Activated CD8-positive, alpha-beta memory T cell treated with anti-CD3 and anti-CD28 coated beads for 4 hours (primary cell): Measurements from ENCODE around the gene PRSS33.

ENCODE experiments used
- DNase-seq, 2 donors: peaks; one replicate each; pipeline ENCODE4 v3.0.0-alpha.2; 2020; ENCODE audit warnings: low read depth in 2 of 2

Gene PRSS33, protein sequence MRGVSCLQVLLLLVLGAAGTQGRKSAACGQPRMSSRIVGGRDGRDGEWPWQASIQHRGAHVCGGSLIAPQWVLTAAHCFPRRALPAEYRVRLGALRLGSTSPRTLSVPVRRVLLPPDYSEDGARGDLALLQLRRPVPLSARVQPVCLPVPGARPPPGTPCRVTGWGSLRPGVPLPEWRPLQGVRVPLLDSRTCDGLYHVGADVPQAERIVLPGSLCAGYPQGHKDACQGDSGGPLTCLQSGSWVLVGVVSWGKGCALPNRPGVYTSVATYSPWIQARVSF

DNA sequence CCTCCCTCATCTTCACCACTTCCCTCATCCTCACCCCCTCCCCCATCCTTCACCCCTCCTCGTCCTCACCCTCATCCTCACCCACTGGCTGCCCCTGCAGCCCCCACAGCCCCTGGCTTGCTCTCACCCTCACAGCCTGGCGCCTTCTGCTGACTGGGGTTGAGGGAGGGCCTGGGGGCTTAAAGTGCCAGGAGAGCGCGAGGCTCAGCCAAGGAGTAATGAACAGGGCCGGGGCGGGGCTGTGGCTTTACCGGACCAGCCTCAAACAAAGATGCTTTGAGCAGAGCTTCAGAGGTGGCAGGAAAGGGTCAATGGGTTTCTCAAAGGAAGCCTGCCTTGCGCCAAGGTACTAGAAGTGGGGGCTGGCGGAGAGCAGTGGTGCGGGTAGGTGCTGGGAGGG is at the start of gene PRSS33:
PRSS33 (minus strand) TSS at position 155 of the 400 bp plus-strand sequence. CDS start 1,013 bp downstream, outside the sequence.
- DNase-seq = no peak

DNA sequence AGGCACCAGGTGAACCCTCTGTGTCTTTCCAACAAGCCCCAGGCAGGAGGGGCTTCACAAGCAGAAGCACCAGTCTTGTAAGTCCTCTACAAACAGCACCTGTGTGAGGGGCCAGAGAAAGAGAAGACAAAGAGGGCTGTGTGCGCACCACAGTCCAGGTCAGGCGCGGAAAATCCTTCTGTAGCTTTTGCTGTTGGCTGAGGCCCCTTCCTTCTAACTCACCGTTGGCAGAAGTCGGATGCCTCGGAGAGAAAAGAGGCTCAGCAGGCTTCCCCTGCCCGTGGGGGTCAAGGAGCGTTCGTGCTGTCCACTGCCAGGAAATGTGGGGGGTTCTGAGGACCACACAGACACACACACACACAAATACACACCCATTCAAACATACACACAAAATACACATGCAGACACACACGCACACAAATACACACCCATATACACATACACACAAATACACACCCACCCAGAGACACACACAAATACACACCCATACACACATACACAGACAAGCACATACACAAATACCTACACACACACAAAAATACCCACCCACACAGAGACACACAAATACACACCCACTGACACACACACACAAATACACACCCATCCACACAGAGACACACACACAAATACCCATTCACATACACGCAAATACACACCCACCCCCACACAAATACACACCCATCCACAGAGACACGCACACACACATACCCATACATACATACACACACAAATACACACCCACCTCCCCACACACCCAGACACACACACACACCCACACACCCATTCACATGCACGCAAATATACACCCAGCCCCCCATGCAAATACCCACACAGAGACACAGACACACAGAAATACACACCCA is 49.5 kb upstream of the PRSS33 start:
- DNase-seq = no peak

- no peak for DNase-seq
These were observed 48.5 kb upstream of the PRSS33 start for GRCh38 chr16:2835638-2836493.

GRCh38 chr16:2834968-2835367 is 47.6 kb upstream of the PRSS33 start:
- DNase-seq = no peak

GRCh38 chr16:2833776-2834175 is 46.4 kb upstream of the PRSS33 start:
- DNase-seq = no peak

- DNase-seq = no peak
These were observed 43.8 kb upstream of the PRSS33 start for GRCh38 chr16:2831203-2831602.

DNA sequence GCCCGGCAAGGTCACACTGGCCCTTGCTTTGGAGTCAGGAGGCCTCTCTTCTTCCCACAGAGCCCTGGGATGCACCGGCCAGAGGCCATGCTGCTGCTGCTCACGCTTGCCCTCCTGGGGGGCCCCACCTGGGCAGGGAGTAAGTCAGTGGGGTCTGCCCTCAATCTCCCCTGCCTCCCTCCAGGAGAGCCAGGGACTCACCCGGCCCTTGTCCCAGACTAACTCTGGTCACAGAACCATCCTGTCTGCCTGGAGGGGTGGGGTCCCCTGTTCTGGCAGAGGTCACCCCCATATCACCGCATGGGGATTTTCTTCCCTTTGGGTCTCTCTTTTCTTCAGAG is 43.0 kb upstream of the PRSS33 start:
- no peak for DNase-seq

- no peak for DNase-seq
These were observed 42.4 kb upstream of the PRSS33 start, which contains the start of gene ZG16B for GRCh38 chr16:2829501-2830354. Gene ZG16B (plus strand): TSS chr16:2830303. CDS start chr16:2830442, 139 bp downstream.

DNA sequence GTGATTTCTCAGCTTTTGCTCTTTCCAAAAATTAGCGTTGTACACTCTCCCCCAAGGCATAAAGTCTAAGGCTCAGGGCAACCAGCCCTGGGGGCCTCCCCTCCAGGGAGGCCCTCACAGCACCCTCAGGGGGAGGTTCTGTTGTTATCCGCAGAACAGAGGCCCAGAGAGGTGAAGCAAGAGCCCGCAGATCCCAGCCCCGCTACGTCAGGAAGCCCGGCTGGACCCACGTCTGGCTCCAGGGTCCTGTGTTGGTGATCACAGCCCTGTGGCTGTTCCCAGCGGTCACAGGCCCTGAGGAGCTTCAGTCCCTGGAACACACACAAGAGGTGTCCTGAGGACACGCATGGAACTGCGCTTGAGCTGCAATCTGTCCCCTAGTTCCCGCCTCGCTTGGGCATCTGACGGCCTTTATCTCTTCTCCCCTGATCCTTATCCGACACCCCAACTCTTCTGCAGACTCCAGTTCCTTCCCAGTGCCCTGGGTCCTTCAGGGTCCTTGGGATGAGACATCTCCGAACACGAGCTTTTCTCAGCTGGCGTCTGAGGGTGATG is 41.6 kb upstream of the PRSS33 start:
- DNase-seq = no peak

GRCh38 chr16:2828521-2828840 is 41.1 kb upstream of the PRSS33 start:
- no peak for DNase-seq

- no peak for DNase-seq
These were observed 40.6 kb upstream of the PRSS33 start for GRCh38 chr16:2827831-2828520.

- no peak for DNase-seq
These were observed 40.0 kb upstream of the PRSS33 start for GRCh38 chr16:2827374-2827791.

DNA sequence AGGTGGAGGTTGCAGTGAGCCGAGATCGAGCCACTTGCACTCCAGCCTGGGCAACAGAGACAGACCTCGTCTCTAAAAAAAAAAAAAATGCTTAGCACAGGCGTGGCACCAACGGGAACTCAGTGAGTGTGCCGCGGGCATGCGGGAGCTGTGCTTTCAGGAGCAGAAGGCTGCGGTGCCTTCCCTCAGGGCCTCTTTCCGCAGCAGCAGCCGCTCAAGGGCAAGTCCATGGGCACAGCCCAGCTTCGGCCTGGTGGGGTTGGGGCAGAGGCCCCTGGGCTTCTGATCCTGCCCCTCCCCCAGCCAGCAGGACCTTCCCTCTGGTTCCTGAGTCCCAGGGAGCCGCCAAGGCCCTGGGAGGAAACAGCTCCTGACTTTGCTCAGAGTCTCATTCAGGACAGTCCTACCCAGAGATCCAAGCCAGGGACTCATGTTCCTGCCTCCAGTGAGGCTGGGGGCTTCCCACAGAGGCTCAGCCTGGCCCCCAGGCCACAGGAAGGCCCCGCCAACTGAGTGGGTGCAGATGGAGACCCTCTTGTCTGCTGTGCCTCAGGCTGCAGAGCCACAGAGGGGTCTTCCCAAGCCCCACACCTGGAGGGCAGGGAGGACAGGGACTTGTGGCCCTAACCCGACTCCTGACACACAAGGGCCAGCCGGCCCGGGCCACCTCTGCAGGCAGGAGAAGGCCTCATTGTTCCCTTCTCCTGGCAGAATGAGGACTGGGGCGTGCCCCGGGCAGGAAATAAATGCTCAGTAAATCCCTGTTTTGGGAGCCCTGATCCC is 39.4 kb upstream of the PRSS33 start:
- no peak for DNase-seq

DNA sequence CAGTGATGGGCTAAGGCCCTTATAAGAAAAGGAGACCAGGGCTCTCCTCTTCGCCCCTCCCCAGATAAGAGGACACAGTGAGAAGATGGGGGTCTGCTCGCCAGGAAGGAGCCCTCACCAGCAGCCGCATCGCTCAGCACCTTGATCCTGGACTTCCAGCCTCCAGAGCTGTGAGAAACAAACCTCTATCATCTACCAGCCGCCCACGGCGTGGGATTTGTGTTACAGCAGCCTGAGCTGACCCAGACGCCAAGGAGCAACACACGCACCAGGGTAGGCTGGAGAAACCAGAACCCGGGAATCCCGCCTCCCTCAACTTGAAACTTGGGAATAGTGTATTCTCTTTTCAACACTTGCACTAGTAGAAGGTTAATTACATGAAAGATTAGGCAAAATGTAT is 38.5 kb upstream of the PRSS33 start:
- no peak for DNase-seq

DNA sequence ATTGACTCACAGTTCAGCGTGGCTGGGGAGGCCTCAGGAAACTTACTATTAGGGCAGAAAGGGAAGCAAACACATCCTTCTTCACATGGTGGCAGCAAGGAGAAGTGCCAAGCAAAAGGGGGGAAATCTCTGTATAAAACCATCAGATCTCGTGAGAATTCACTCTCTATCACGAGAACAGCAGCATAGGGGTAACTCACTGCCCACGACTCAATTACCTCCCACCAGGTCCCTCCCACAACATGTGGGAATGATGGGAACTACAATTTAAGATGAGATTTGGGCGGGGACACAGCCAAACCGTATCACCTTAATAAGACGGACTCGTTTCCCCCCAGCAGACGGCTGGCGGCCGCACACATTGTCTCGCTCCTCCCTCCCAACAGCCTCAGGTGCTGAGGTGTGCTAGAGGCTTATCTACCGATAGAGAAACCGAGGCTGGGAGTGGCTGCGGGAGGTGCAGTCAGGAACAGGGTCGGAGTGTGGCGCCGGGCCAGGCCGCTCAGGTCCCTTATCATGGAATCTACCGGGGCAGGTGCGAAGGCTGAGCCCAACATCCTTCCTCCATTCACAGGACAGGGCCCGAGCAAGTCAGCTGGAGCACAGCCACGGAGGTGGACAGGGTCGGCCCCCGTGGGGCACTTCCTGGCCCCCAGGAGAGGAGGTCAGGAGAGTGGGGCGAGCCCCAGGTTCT is 37.8 kb upstream of the PRSS33 start:
- no peak for DNase-seq

- DNase-seq = no peak
These were observed 37.3 kb upstream of the PRSS33 start for GRCh38 chr16:2824626-2825025.

- DNase-seq = no peak
These were observed 35.1 kb upstream of the PRSS33 start for GRCh38 chr16:2822496-2822895.

GRCh38 chr16:2822158-2822495 is 34.8 kb upstream of the PRSS33 start:
- no peak for DNase-seq

- no peak for DNase-seq
These were observed 34.3 kb upstream of the PRSS33 start for GRCh38 chr16:2821487-2822157.
